SH-SY5Y (cell line): ENCODE results near the gene LIF.

ENCODE experiments used
- GATA2 ChIP-seq: IDR thresholded peaks from 2 replicates; pipeline ENCODE4 v1.6.1; 2011; ENCODE audit warnings: mild to moderate bottlenecking, low read depth, low read length
- GATA3 ChIP-seq: IDR thresholded peaks from 2 replicates; pipeline ENCODE4 v1.6.1; 2011; ENCODE audit warnings: low read depth, mild to moderate bottlenecking, low read length, moderate library complexity

DNA sequence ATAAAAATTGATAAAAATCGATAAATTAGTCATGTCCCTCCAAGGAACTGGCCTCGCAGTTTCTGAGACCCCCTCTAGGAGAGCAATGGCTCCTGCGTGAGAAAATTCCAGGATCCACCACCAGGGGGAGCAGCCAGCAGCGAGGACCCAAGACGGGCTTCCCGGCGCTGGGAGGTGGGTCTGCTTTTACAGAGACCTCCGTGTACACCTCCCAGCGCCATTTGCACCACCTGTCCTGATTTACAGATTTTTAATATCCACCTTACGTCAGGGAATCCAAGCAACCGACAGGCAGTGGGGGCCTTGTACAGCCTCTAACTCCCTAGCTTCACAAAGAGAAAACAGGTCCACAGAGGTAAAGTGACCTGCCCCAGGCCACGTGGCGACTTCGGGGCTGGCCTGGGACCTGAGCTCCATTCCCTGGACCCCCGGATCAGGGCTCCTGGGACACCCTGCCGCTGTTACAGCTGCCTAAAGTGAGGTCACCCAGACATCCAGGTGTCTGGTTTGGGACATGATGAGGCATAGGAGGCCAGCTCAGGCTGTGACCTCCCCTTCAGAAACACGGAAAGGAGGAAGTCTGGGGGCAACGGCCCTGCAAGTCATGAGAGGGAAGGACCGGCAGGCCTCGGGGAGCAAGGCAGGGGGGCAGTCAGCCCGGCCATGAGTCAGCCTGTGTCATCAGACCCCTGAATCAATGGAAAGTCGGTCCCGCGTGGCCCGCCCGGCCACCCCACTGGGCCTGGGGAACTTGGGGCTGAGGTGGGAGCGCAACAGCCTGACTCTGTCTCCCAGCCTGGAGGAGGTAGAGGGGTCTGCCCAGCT, 16.6 kb upstream of the LIF start:
- TF ChIP-seq GATA2 (no peak), GATA3 (no peak)
